K562 (cell line): ENCODE results near the gene RHOBTB3. TPM values are rescaled to one million over a fixed set of nuclear protein-coding genes. Genes with fewer than 3 reads are reported as not detected.

Source experiments
- ATAC-seq: fragments of 200-7000 bp; cut with Tn5 transposase; 3 replicates; pipeline ENCODE4 v1.9.1; 2020; ENCODE audit warnings: moderate library complexity
- BruUV-seq: library from RNA; stranded (reverse); fragments of 400-500 nt; replicated peaks from 2 replicates; lab custom pipeline; 2021; lab: Mats Ljungman, UMichigan
- CTCF ChIA-PET: fragments of 300-600 bp; formaldehyde crosslinking; extraction: SDS; loops from one replicate; lab custom pipeline; 2021; ENCODE audit warnings: low intra/inter-chr PET ratio; lab: Yijun Ruan, JAX
- POLR2A ChIA-PET: fragments of 300-600, 350-650 bp; sonication (Branson Sonifier 250); formaldehyde crosslinking; extraction: SDS; loops from one replicate; lab custom pipeline; 2021; ENCODE audit warnings: antibody characterized with exemption, inconsistent platforms; lab: Yijun Ruan, JAX
- DNase-seq, 4 experiments: peaks; one replicate each; pipeline versions ENCODE4 v3.0.0 to v3.0.0-alpha.2; 2011 to 2018; ENCODE audit warnings: low spot score in 3 of 4, mixed read lengths in 3 of 4; ENCODE audit errors: extremely low read depth in 1 of 4
- FAIRE-seq: peaks from 2 replicates; lab custom pipeline; 2011; peaks lifted over from hg19 to GRCh38; lab: Jason Lieb, UNC
- H2AFZ ChIP-seq: 2 replicates; pipeline ENCODE4 v1.6.0; 2011; ENCODE audit warnings: low read depth, low read length, control low read depth, inconsistent platforms
- H3K27ac ChIP-seq: fragments of 200-600 bp; 3 replicates; pipeline ENCODE4 v1.8.0; 2011; ENCODE audit warnings: low read depth, mild to moderate bottlenecking, control low read depth, inconsistent platforms, low read length, moderate library complexity, mixed read lengths; ENCODE audit errors: extremely low read depth
- H3K27me3 ChIP-seq, 2 experiments: fragments of 300-600 bp in 1 of 2; 2 replicates in 1 of 2; 3 replicates in 1 of 2; pipeline versions ENCODE4 v1.6.0 to v1.8.0; 2011; ENCODE audit warnings: inconsistent platforms in 2 of 2, low read length in 2 of 2, mild to moderate bottlenecking in 1 of 2, mixed read lengths in 1 of 2, moderate library complexity in 1 of 2; ENCODE audit not compliant: control insufficient read depth in 2 of 2, insufficient read depth in 2 of 2
- H3K36me3 ChIP-seq: fragments of 300-600 bp; 3 replicates; pipeline ENCODE4 v1.8.0; 2011; ENCODE audit warnings: mild to moderate bottlenecking, low read length, inconsistent platforms; ENCODE audit not compliant: control insufficient read depth, insufficient read depth
- H3K4me1 ChIP-seq, 2 experiments: fragments of 200-600 bp in 1 of 2; replicated peaks in 1 of 2; 2 replicates in 1 of 2; 3 replicates in 1 of 2; pipeline versions ENCODE4 v1.5.1 to v1.8.0; 2011; ENCODE audit warnings: inconsistent platforms in 2 of 2, low read length in 2 of 2, mild to moderate bottlenecking in 1 of 2, mixed read lengths in 1 of 2, moderate library complexity in 1 of 2; ENCODE audit not compliant: control insufficient read depth in 2 of 2, insufficient read depth in 2 of 2
- H3K4me2 ChIP-seq: 2 replicates; pipeline ENCODE4 v1.6.1; 2011; ENCODE audit warnings: low read length, control low read depth, inconsistent platforms, mixed read lengths; ENCODE audit not compliant: insufficient read depth
- H3K4me3 ChIP-seq: fragments of 200-600 bp; sonication (generic), shearing (Covaris generic); 2 replicates; pipeline ENCODE4 v1.5.1; 2016; ENCODE audit warnings: control low read depth, inconsistent platforms
- H3K79me2 ChIP-seq: fragments of 200-600 bp; 3 replicates; pipeline ENCODE4 v1.8.0; 2011; ENCODE audit warnings: low read length, inconsistent platforms; ENCODE audit not compliant: control insufficient read depth, insufficient read depth
- H3K9ac ChIP-seq, 2 experiments: 2 replicates each; pipeline versions ENCODE4 v1.6.0 to v1.6.1; 2011; ENCODE audit warnings: low read depth in 2 of 2, low read length in 2 of 2, control low read depth in 1 of 2, inconsistent platforms in 1 of 2, mild to moderate bottlenecking in 1 of 2, mixed read lengths in 1 of 2; ENCODE audit not compliant: insufficient read depth in 1 of 2
- H3K9me1 ChIP-seq: one replicate; pipeline ENCODE4 v1.6.0; 2011; ENCODE audit warnings: inconsistent platforms, mild to moderate bottlenecking, low read length, moderate library complexity; ENCODE audit not compliant: control insufficient read depth, insufficient read depth
- H3K9me3 ChIP-seq: replicated peaks from 2 replicates; pipeline ENCODE4 v1.5.1; 2011; ENCODE audit warnings: low read depth, low read length, inconsistent platforms; ENCODE audit not compliant: control insufficient read depth, insufficient read depth
- H4K20me1 ChIP-seq: replicated peaks from 2 replicates; pipeline ENCODE4 v1.6.1; 2011; ENCODE audit warnings: low read length, inconsistent platforms, mixed read lengths; ENCODE audit not compliant: control insufficient read depth, insufficient read depth
- ATF1 ChIP-seq, 2 experiments: fragments of 450-650 bp in 1 of 2; IDR thresholded peaks; 2 replicates each; pipeline ENCODE4 v1.6.1; 2016; ENCODE audit warnings: missing compliant biosample characterization in 1 of 2, missing genetic modification characterization in 1 of 2
- ERF ChIP-seq: fragments of 450-650 bp; formaldehyde crosslinking; IDR thresholded peaks from 2 replicates; pipeline ENCODE4 v1.4.0; 2020; ENCODE audit warnings: mild to moderate bottlenecking, mixed read lengths
- HBP1 ChIP-seq: fragments of 450-650 bp; formaldehyde crosslinking; IDR thresholded peaks from 2 replicates; pipeline ENCODE4 v1.4.0; 2022; ENCODE audit warnings: missing genetic modification characterization
- NFE2 ChIP-seq: IDR thresholded peaks from 2 replicates; pipeline ENCODE4 v1.6.1; 2014; ENCODE audit warnings: antibody characterized with exemption, low read depth
- POLR2AphosphoS2 ChIP-seq: IDR thresholded peaks from 2 replicates; pipeline ENCODE4 v1.6.1; 2012; ENCODE audit warnings: low read length, improper control_type of control experiment
- POU5F1 ChIP-seq: fragments of 150-350 bp; IDR thresholded peaks from 2 replicates; pipeline ENCODE4 v1.6.1; 2014; ENCODE audit warnings: borderline replicate concordance, low read length, low read depth, mild to moderate bottlenecking; ENCODE audit not compliant: partially characterized antibody
- TBL1XR1 ChIP-seq, 2 experiments: IDR thresholded peaks; 2 replicates each; pipeline ENCODE4 v1.6.1; 2012; ENCODE audit warnings: improper control_type of control experiment in 2 of 2, low read length in 2 of 2, mild to moderate bottlenecking in 1 of 2
- YBX1 ChIP-seq: fragments of 450-650 bp; IDR thresholded peaks from 2 replicates; pipeline ENCODE4 v1.7.1; 2016; ENCODE audit warnings: mild to moderate bottlenecking
- ZBED1 ChIP-seq: IDR thresholded peaks from 2 replicates; pipeline ENCODE4 v1.6.1; 2014
- WGBS: fragments of 100-300 bp; shearing (Covaris generic); methylation state at CpG from one replicate; pipeline ENCODE4 v1.1.6; 2016; ENCODE audit warnings: low coverage, mixed read lengths; ENCODE audit not compliant: insufficient coverage; ENCODE audit errors: missing lambda C conversion rate; 5-methylcytosine and 5-hydroxymethylcytosine counted together
- in situ Hi-C: fragments of 300-500 bp; cut with MboI; formaldehyde crosslinking; loops from 4 replicates; pipeline ENCODE4 v1.15.0; 2018; ENCODE audit warnings: inconsistent platforms, mixed read lengths
- intact Hi-C: fragments of 100-400 bp; cut with micrococcal nuclease; formaldehyde crosslinking; loops from 2 replicates; pipeline ENCODE4 v1.14.2; 2022
- polyA plus RNA-seq, 8 experiments: library from polyadenylated mRNA; depleted of rRNA in 4 of 8; stranded (reverse) in 5 of 8; unstranded in 3 of 8; fragments of >200 nt; fragmentation: Nextera tagmentation in 2 of 8; fragmentation: Illumina TruSeq in 1 of 8; extraction: Ambion mirVana in 2 of 8; extraction: Trizol in 1 of 8; gene quantifications; 2 replicates each; pipeline versions ENCODE4 v1.2.1 to v1.2.3, GENCODE V29; 2011 to 2014; ENCODE audit warnings: inconsistent platforms in 1 of 8, missing spikeins in 1 of 8
- total RNA-seq, 7 experiments: library from RNA; depleted of rRNA in 6 of 7; stranded (reverse); fragments of >200 nt in 6 of 7; fragmentation: Illumina TruSeq in 2 of 7; extraction: Trizol in 2 of 7; gene quantifications; 2 replicates each; pipeline versions ENCODE4 v1.2.1 to v1.2.3, GENCODE V29; 2011 to 2021; ENCODE audit warnings: low replicate concordance in 1 of 7
- TF ChIP-seq, protein P1 (sequence below): sonication (generic); IDR thresholded peaks from 2 replicates; pipeline ENCODE4 v1.6.1; 2016

Gene RHOBTB3
- total and polyA plus RNA-seq, 9 of the 15 experiments (the other 6 are each of a cell fraction or from before 2014, with no cell fraction given), result 39.7 to 143 (median 115) TPM

GRCh38 chr5:95827892-95828246 is 96.7 kb downstream of the RHOBTB3 start:
- ChIA-PET POLR2A (interaction anchor here (0.7 to 1.2 kb wide), 4 partner anchors 23 to 665 kb away, joined by 3 to 5 read pairs (median 4); partner anchors contain the start of gene RHOBTB3), CTCF (no interaction called here)
- WGBS, result 6% methylated on average over 3 of the region's 3 CpGs
- intact Hi-C loops (no loop called here), in situ Hi-C loops (loop anchor here (25.0 kb wide), 1 partner anchor 866 kb away; no protein-coding TSS in a partner anchor)
- no peaks in the 10 kb centered on the region for H3K36me3 ChIP-seq
- H3K9ac ChIP-seq, result no peak overlapping the region
- ATAC-seq, result peak; percentile 4; the same call in 2 of the 3 replicates
- H3K79me2 ChIP-seq, result no peaks in the 10 kb centered on the region
- BruUV-seq, result no TSS peak
- no peak for FAIRE-seq
- no peak overlapping the region for H3K4me3 ChIP-seq
- peaks cover 6% of the 10 kb centered on the region for H3K9me1 ChIP-seq
- DNase-seq, result peak in 1 of 4 experiments; percentile 34
- H3K4me2 ChIP-seq, result peak overlapping the region; percentile 43; the same call in 1 of the 2 replicates
- no peaks in the 10 kb centered on the region for H4K20me1 ChIP-seq
- TF ChIP-seq YBX1 (no peak), NFE2 (no peak)
- TF ChIP-seq, protein P1, sequence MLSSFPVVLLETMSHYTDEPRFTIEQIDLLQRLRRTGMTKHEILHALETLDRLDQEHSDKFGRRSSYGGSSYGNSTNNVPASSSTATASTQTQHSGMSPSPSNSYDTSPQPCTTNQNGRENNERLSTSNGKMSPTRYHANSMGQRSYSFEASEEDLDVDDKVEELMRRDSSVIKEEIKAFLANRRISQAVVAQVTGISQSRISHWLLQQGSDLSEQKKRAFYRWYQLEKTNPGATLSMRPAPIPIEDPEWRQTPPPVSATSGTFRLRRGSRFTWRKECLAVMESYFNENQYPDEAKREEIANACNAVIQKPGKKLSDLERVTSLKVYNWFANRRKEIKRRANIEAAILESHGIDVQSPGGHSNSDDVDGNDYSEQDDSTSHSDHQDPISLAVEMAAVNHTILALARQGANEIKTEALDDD, result peak; percentile 58; the same call in 1 of the 2 replicates
- TF ChIP-seq, all 486 proteins: peak for 1
- Histone ChIP-seq H3K27ac (no peak overlapping the region), H3K27me3 (no peaks in the 10 kb centered on the region), H2AFZ (peak overlapping the region; percentile 18), H3K9me3 (no peaks in the 10 kb centered on the region), H3K4me1 (peaks cover 34 to 42% of the 10 kb centered on the region in 2 experiments)

- H3K27ac ChIP-seq, result no peak overlapping the region
- WGBS, result 18% methylated on average over 2 of the region's 2 CpGs
- H3K4me2 ChIP-seq, result no peak overlapping the region
Measured at GRCh38 chr5:95830226-95830625, 99.1 kb downstream of the RHOBTB3 start.

More at GRCh38 chr5:95830226-95830625, 99.1 kb downstream of the RHOBTB3 start:
- Histone ChIP-seq H3K9me3 (no peaks in the 10 kb centered on the region), H3K79me2 (no peaks in the 10 kb centered on the region), H3K4me3 (no peak overlapping the region), H3K36me3 (no peaks in the 10 kb centered on the region), H3K4me1 (peaks cover 21 to 23% of the 10 kb centered on the region in 2 experiments), H3K9ac (no peak overlapping the region; a peak in 1 of 4 replicates), H4K20me1 (no peaks in the 10 kb centered on the region), H3K27me3 (no peaks in the 10 kb centered on the region), H3K9me1 (peaks cover 6% of the 10 kb centered on the region), H2AFZ (no peak overlapping the region)
- ChIA-PET CTCF (no interaction called here), POLR2A (interaction anchor here (1.4 kb wide), 1 partner anchor 11 kb away, joined by 4 read pairs; no protein-coding TSS in a partner anchor)
- ATAC-seq (no peak), FAIRE-seq (no peak), DNase-seq (no peak)
- intact Hi-C loops (no loop called here), in situ Hi-C loops (loop anchor here (25.0 kb wide), 1 partner anchor 868 kb away; no protein-coding TSS in a partner anchor)
- TF ChIP-seq TBL1XR1 (IDR thresholded peaks at IDR 0.05; ENCODE audit: low read length in 2 of 2) (no peak), ATF1 (CRISPR knock-in tag; IDR thresholded peaks at IDR 0.05) (no peak), ATF1 (tag; IDR thresholded peaks at IDR 0.05) (no peak), POLR2AphosphoS2 (no peak), POU5F1 (no peak), ZBED1 (no peak), ERF (CRISPR knock-in tag) (no peak), HBP1 (no peak)
- BruUV-seq, result no TSS peak
